Activated gamma-delta T cell treated with Interleukin-2 at 50 U/mL for 16 hours (primary cell): ENCODE measurements around the gene ARPC1B.
"Not testable (repeated sequence)": the region's sequence is repeated elsewhere in the genome, so short reads cannot be mapped to it uniquely, and the experiment has no call there.

ENCODE experiments used
- DNase-seq: peaks from one replicate; pipeline ENCODE4 v3.0.0-alpha.2; 2020

The ARPC1B gene

GRCh38 chr7:99374111-99375064 lies at the start of gene ARPC1B:
TSS of gene ARPC1B (plus strand) at chr7:99374730. CDS start at chr7:99385715, 10,985 bp downstream.
- DNase-seq: peak; percentile 81

GRCh38 chr7:99325001-99325493 lies 49.5 kb upstream of the ARPC1B start:
- DNase-seq: no peak

GRCh38 chr7:99325592-99326407 lies 48.7 kb upstream of the ARPC1B start, which contains the start of gene ARPC1A:
TSS of gene ARPC1A (plus strand) at chr7:99325898. CDS start at chr7:99333354, 7,456 bp downstream.
- DNase-seq: peak; percentile 90

GRCh38 chr7:99326408-99326782 lies 48.1 kb upstream of the ARPC1B start:
- no peak for DNase-seq

- DNase-seq: not testable (repeated sequence)
These were observed 44.1 kb upstream of the ARPC1B start for GRCh38 chr7:99330314-99330961.

GRCh38 chr7:99331002-99331401 lies 43.5 kb upstream of the ARPC1B start:
- DNase-seq: no peak

GRCh38 chr7:99339595-99339994 lies 34.9 kb upstream of the ARPC1B start:
- DNase-seq: no peak

GRCh38 chr7:99340659-99341058 lies 33.9 kb upstream of the ARPC1B start:
- no peak for DNase-seq

GRCh38 chr7:99344061-99344647 lies 30.4 kb upstream of the ARPC1B start:
- no peak for DNase-seq

- not testable (repeated sequence) for DNase-seq
These were observed 23.9 kb upstream of the ARPC1B start for GRCh38 chr7:99350641-99351040.

- DNase-seq: no peak
These were observed 22.3 kb upstream of the ARPC1B start for GRCh38 chr7:99352247-99352646.

- no peak for DNase-seq
These were observed 19.4 kb upstream of the ARPC1B start for GRCh38 chr7:99355098-99355497.

- DNase-seq: no peak
These were observed 16.6 kb upstream of the ARPC1B start for GRCh38 chr7:99357701-99358490.

GRCh38 chr7:99358521-99358920 lies 16.0 kb upstream of the ARPC1B start:
- DNase-seq: not testable (repeated sequence)

GRCh38 chr7:99359465-99360154 lies 14.9 kb upstream of the ARPC1B start:
- no peak for DNase-seq

GRCh38 chr7:99362801-99363200 lies 11.7 kb upstream of the ARPC1B start:
- no peak for DNase-seq

- DNase-seq: no peak
These were observed 11.2 kb upstream of the ARPC1B start for GRCh38 chr7:99363286-99363685.

- DNase-seq: peak; percentile 65
These were observed 9.0 kb upstream of the ARPC1B start for GRCh38 chr7:99365318-99366141.

- DNase-seq: no peak
These were observed 7.9 kb upstream of the ARPC1B start for GRCh38 chr7:99366646-99367045.
